ENCODE data around the gene FTH1. TPM values are rescaled to one million over a fixed set of nuclear protein-coding genes. Genes with fewer than 3 reads are reported as not detected.
A peak's percentile ranks its signal among the peaks of the same experiment; 100 is the strongest.

The FTH1 gene
- total RNA-seq, 1 donor from 2014 or later: 4,616 TPM

GRCh38 chr11:61917334-61918109 is 49.9 kb downstream of the FTH1 start, which contains the start of gene RAB3IL1:
TSS of gene RAB3IL1 (minus strand) at chr11:61917566. CDS start at chr11:61917367, 199 bp downstream.
- intact Hi-C loops (cut with DNase I): no loop called here
- no peak for DNase-seq

GRCh38 chr11:61916737-61917333 is 50.6 kb downstream of the FTH1 start:
- ATAC-seq (peak in 1 of 2 donors; percentile 2), DNase-seq (no peak)
- no peaks in the 10 kb centered on the region for H3K36me3 ChIP-seq
- peaks cover 28% of the 10 kb centered on the region for H3K27me3 ChIP-seq (ENCODE audit: low read depth)
- H3K4me3 ChIP-seq: peak overlapping the region; percentile 54
- intact Hi-C loops (cut with DNase I): no loop called here
- H3K4me1 ChIP-seq: peaks cover 27% of the 10 kb centered on the region
- H3K27ac ChIP-seq: peak overlapping the region; percentile 46
- TF ChIP-seq, protein P1, sequence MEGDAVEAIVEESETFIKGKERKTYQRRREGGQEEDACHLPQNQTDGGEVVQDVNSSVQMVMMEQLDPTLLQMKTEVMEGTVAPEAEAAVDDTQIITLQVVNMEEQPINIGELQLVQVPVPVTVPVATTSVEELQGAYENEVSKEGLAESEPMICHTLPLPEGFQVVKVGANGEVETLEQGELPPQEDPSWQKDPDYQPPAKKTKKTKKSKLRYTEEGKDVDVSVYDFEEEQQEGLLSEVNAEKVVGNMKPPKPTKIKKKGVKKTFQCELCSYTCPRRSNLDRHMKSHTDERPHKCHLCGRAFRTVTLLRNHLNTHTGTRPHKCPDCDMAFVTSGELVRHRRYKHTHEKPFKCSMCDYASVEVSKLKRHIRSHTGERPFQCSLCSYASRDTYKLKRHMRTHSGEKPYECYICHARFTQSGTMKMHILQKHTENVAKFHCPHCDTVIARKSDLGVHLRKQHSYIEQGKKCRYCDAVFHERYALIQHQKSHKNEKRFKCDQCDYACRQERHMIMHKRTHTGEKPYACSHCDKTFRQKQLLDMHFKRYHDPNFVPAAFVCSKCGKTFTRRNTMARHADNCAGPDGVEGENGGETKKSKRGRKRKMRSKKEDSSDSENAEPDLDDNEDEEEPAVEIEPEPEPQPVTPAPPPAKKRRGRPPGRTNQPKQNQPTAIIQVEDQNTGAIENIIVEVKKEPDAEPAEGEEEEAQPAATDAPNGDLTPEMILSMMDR (IDR thresholded peaks at IDR 0.05): no peak
- H3K9me3 ChIP-seq: no peaks in the 10 kb centered on the region

More at GRCh38 chr11:61917334-61918109, 49.9 kb downstream of the FTH1 start, which contains the start of gene RAB3IL1:
- ATAC-seq: peak; percentile 81 to 83
- Histone ChIP-seq H3K4me3 (peak within 1 kb of the TSS; percentile 54), H3K27me3 (ENCODE audit: low read depth) (peaks cover 28% of the 10 kb centered on the region), H3K27ac (peak within 1 kb of the TSS; percentile 65), H3K36me3 (no peaks in the 10 kb centered on the region), H3K4me1 (peaks cover 23% of the 10 kb centered on the region), H3K9me3 (no peaks in the 10 kb centered on the region)
- TF ChIP-seq, protein P1 (IDR thresholded peaks at IDR 0.05): no peak

DNA sequence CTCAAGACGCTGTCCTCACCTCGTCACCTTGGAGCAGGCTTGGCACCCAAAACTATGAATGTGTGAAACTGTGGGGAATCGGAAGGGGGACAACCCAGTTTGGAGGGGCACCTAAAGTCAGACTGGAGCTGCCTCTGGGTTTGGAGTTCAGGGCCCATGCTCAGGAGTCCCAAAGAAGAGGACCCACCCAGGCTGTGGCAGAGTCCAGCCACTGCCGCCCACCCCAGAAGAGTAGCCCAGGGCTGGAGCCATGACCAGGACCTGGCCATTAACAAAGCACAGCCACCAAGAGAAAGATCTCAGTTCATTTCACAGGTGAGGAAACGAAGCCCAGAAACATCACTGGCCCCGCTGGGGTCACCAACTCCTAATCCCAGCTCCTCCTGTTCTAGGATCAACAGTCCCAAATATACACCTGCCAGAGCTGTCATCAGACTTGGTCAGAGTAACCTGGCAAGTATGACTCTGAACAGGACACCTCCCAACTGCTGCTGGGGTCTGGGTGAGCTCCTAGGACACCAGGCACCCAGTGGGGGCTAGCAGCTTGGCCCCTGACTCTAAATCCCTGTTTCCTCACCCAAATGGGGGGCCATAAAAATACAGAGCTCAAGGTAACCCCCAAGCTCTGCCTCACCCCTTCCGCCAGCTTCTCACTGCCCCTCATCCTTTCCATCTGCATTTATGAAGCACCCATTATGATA is 52.8 kb downstream of the FTH1 start:
- Histone ChIP-seq H3K27me3 (ENCODE audit: low read depth) (peaks cover 27% of the 10 kb centered on the region), H3K27ac (no peak overlapping the region), H3K4me1 (peaks cover 34% of the 10 kb centered on the region), H3K36me3 (no peaks in the 10 kb centered on the region), H3K4me3 (no peak overlapping the region), H3K9me3 (no peaks in the 10 kb centered on the region)
- TF ChIP-seq, protein P1 (IDR thresholded peaks at IDR 0.05): no peak
- intact Hi-C loops (cut with DNase I): no loop called here
- DNase-seq (no peak), ATAC-seq (no peak)

Other genes starting within 250 kb of the FTH1 start
- 37.9 TPM for gene MYRF, start 215.0 kb downstream of the FTH1 start, total RNA-seq
- gene TMEM258, start 175.0 kb downstream of the FTH1 start, total RNA-seq: 104 TPM
- 5.4 TPM for gene FEN1, start 174.7 kb downstream of the FTH1 start, total RNA-seq
- 63.6 TPM for gene FADS1, start 150.6 kb downstream of the FTH1 start, total RNA-seq
- 82.0 TPM for gene FADS2, start 139.3 kb downstream of the FTH1 start, total RNA-seq
- gene FADS3, start 76.1 kb downstream of the FTH1 start, total RNA-seq: 50.1 TPM
- 11.4 TPM for gene RAB3IL1, start 50.1 kb downstream of the FTH1 start, total RNA-seq
- gene BEST1, start 17.3 kb downstream of the FTH1 start, total RNA-seq: 14.1 TPM
- gene INCENP, start 156.4 kb upstream of the FTH1 start, total RNA-seq: 21.6 TPM
- gene SCGB1D1, start 222.6 kb upstream of the FTH1 start, total RNA-seq: not detected
- gene SCGB2A1, start 241.0 kb upstream of the FTH1 start, total RNA-seq: 2.5 TPM

All from lower lobe of right lung (tissue), 2 donors.